PFSK-1 (cell line): ENCODE measurements around the gene ATP11A.

Experiments
- POLR2AphosphoS5 ChIP-seq: IDR thresholded peaks from 2 replicates; pipeline ENCODE4 v1.6.1; 2012; ENCODE audit warnings: low read depth, mild to moderate bottlenecking, control low read depth, low read length, moderate library complexity
- TAF1 ChIP-seq: IDR thresholded peaks from 2 replicates; pipeline ENCODE4 v1.6.1; 2012; ENCODE audit warnings: low read length, control low read depth, borderline replicate concordance; ENCODE audit not compliant: insufficient read depth
- TF ChIP-seq, protein P1 (sequence below), 2 experiments: IDR thresholded peaks; 2 replicates each; pipeline versions ENCODE4 v1.6.1 to v1.8.0; 2011 to 2012; ENCODE audit warnings: low read depth in 2 of 2, low read length in 2 of 2, control low read depth in 1 of 2, inconsistent platforms in 1 of 2, mild to moderate bottlenecking in 1 of 2, moderate library complexity in 1 of 2; ENCODE audit not compliant: insufficient read depth in 1 of 2

DNA sequence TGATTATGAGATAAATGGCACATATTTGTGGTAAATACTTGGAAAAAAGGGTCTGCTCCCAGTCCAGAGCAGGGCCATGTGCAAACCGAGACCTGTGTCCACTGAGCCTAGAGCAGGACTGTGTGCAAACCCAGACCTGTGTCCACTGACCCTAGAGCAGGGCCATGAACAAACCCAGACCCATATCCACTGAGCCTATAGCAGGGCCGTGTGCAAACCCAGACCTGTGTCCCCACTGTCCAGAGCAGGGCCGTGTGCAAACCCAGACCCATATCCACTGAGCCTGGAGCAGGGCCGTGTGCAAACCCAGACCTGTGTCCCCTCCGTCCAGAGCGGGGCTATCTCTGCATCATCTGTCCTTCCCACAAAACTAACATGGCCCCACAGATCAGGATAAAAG lies 136.0 kb downstream of the ATP11A start:
- TF ChIP-seq POLR2AphosphoS5 (no peak), TAF1 (no peak)
- TF ChIP-seq, protein P1, sequence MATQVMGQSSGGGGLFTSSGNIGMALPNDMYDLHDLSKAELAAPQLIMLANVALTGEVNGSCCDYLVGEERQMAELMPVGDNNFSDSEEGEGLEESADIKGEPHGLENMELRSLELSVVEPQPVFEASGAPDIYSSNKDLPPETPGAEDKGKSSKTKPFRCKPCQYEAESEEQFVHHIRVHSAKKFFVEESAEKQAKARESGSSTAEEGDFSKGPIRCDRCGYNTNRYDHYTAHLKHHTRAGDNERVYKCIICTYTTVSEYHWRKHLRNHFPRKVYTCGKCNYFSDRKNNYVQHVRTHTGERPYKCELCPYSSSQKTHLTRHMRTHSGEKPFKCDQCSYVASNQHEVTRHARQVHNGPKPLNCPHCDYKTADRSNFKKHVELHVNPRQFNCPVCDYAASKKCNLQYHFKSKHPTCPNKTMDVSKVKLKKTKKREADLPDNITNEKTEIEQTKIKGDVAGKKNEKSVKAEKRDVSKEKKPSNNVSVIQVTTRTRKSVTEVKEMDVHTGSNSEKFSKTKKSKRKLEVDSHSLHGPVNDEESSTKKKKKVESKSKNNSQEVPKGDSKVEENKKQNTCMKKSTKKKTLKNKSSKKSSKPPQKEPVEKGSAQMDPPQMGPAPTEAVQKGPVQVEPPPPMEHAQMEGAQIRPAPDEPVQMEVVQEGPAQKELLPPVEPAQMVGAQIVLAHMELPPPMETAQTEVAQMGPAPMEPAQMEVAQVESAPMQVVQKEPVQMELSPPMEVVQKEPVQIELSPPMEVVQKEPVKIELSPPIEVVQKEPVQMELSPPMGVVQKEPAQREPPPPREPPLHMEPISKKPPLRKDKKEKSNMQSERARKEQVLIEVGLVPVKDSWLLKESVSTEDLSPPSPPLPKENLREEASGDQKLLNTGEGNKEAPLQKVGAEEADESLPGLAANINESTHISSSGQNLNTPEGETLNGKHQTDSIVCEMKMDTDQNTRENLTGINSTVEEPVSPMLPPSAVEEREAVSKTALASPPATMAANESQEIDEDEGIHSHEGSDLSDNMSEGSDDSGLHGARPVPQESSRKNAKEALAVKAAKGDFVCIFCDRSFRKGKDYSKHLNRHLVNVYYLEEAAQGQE (IDR thresholded peaks at IDR 0.05; ENCODE audit: insufficient read depth in 1 of 2, low read depth in 2 of 2, low read length in 2 of 2): no peak
